Activated CD8-positive, alpha-beta T cell treated with anti-CD3 and anti-CD28 coated beads for 36 hours (primary cell): ENCODE results near the gene KEL. TPM values are rescaled to one million over a fixed set of nuclear protein-coding genes. Genes with fewer than 3 reads are reported as not detected.

Experiments
- ATAC-seq: fragments of 200-7000 bp; cut with Tn5 transposase; one replicate; pipeline ENCODE4 v1.10.0; 2021; ENCODE audit warnings: mild to moderate bottlenecking, moderate library complexity
- CTCF ChIA-PET: fragments of 350-600 bp; sonication (Branson Sonifier 250); formaldehyde crosslinking; loops from one replicate; lab custom pipeline; 2021; ENCODE audit warnings: antibody characterized with exemption; lab: Charles Lee
- POLR2A ChIA-PET: fragments of 350-600 bp; sonication (Branson Sonifier 250); formaldehyde crosslinking; loops from one replicate; lab custom pipeline; 2021; ENCODE audit warnings: antibody characterized with exemption; lab: Charles Lee
- DNase-seq: peaks from one replicate; pipeline ENCODE4 v3.0.0-alpha.2; 2020
- H3K27ac Mint-ChIP-seq: one replicate; pipeline ENCODE4 v1.8.0; 2021; ENCODE audit warnings: mild to moderate bottlenecking, mixed read lengths
- H3K27me3 Mint-ChIP-seq: one replicate; pipeline ENCODE4 v1.8.0; 2021; ENCODE audit warnings: mixed read lengths
- H3K36me3 Mint-ChIP-seq: one replicate; pipeline ENCODE4 v1.8.0; 2021; ENCODE audit warnings: low read depth, mixed read lengths
- H3K4me1 Mint-ChIP-seq: one replicate; pipeline ENCODE4 v1.8.0; 2021; ENCODE audit warnings: low read depth, mixed read lengths
- H3K4me3 Mint-ChIP-seq: one replicate; pipeline ENCODE4 v1.8.0; 2021; ENCODE audit warnings: mild to moderate bottlenecking, moderate library complexity, mixed read lengths
- H3K9me3 Mint-ChIP-seq: one replicate; pipeline ENCODE4 v1.8.0; 2021; ENCODE audit warnings: mixed read lengths
- CTCF ChIP-seq: fragments of 200-600 bp; IDR thresholded peaks from one replicate; pipeline ENCODE4 v1.8.0; 2022; ENCODE audit warnings: antibody characterized with exemption, mild to moderate bottlenecking
- intact Hi-C: fragments of 100-400 bp; cut with micrococcal nuclease; formaldehyde crosslinking; loops from one replicate; pipeline ENCODE4 v1.10.0; 2022
- total RNA-seq, 2 experiments: library from RNA; stranded (reverse); gene quantifications; one replicate each; pipeline ENCODE4 v1.2.3, GENCODE V29; 2021

The KEL gene
- total RNA-seq, 2 experiments from 2014 or later: 0.45 to 0.49 TPM

GRCh38 chr7:142904128-142904527, 58.0 kb downstream of the KEL start:
- DNase-seq (no peak), ATAC-seq (no peak)
- H3K9me3 Mint-ChIP-seq: no peaks in the 10 kb centered on the region
- ChIA-PET CTCF (interaction anchor here (0.7 to 1.1 kb wide), 4 partner anchors 23 to 311 kb away, joined by 3 read pairs; no protein-coding TSS in a partner anchor), POLR2A (no interaction called here)
- no peak overlapping the region for H3K4me3 Mint-ChIP-seq
- intact Hi-C loops: no loop called here
- H3K27ac Mint-ChIP-seq: no peak overlapping the region
- H3K4me1 Mint-ChIP-seq: no peaks in the 10 kb centered on the region
- TF ChIP-seq CTCF: no peak
- peaks cover 7% of the 10 kb centered on the region for H3K27me3 Mint-ChIP-seq
- no peaks in the 10 kb centered on the region for H3K36me3 Mint-ChIP-seq

GRCh38 chr7:142901426-142902259, 60.5 kb downstream of the KEL start:
- H3K27ac Mint-ChIP-seq: no peak overlapping the region
- ChIA-PET CTCF (interaction anchor here (1.4 to 1.5 kb wide), 2 partner anchors 21 to 28 kb away, joined by 3 to 8 read pairs; no protein-coding TSS in a partner anchor), POLR2A (interaction anchor here (0.6 kb wide), 1 partner anchor 367 kb away, joined by 3 read pairs; no protein-coding TSS in a partner anchor)
- intact Hi-C loops: no loop called here
- no peak for TF ChIP-seq CTCF
- H3K4me1 Mint-ChIP-seq: no peaks in the 10 kb centered on the region
- DNase-seq (no peak), ATAC-seq (no peak)
- no peaks in the 10 kb centered on the region for H3K27me3 Mint-ChIP-seq
- H3K4me3 Mint-ChIP-seq: no peak overlapping the region
- no peaks in the 10 kb centered on the region for H3K36me3 Mint-ChIP-seq
- no peaks in the 10 kb centered on the region for H3K9me3 Mint-ChIP-seq

DNA sequence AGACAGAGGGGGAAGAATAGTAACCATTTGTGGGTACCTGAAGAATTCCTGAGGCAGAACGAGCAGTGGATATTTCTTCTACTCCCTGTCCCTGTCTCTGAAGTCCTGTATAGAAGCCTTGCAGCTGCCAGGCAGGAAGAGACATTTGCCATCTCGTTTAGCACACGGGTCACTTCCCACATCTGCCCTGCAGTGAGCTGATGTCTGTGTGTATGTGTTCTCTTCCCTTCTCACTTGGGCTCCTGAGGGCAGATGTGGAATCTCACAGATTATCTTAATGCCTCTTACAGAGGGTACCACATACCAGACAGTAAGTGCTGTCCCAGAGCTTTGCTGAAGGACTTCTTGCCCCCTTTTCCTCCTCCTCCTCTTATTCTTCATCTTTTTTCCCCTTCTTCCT, 62.5 kb downstream of the KEL start:
- Mint-ChIP-seq H3K4me3 (no peak overlapping the region), H3K4me1 (no peaks in the 10 kb centered on the region), H3K27me3 (peaks cover 1% of the 10 kb centered on the region), H3K9me3 (no peaks in the 10 kb centered on the region), H3K27ac (no peak overlapping the region), H3K36me3 (no peaks in the 10 kb centered on the region)
- no peak for DNase-seq
- CTCF ChIA-PET: interaction anchor here (0.7 to 2.1 kb wide), 4 partner anchors 19 to 316 kb away, joined by 3 to 6 read pairs (median 4); no protein-coding TSS in a partner anchor
- ATAC-seq: no peak
- no peak for TF ChIP-seq CTCF
- intact Hi-C loops: no loop called here
- POLR2A ChIA-PET: no interaction called here

DNA sequence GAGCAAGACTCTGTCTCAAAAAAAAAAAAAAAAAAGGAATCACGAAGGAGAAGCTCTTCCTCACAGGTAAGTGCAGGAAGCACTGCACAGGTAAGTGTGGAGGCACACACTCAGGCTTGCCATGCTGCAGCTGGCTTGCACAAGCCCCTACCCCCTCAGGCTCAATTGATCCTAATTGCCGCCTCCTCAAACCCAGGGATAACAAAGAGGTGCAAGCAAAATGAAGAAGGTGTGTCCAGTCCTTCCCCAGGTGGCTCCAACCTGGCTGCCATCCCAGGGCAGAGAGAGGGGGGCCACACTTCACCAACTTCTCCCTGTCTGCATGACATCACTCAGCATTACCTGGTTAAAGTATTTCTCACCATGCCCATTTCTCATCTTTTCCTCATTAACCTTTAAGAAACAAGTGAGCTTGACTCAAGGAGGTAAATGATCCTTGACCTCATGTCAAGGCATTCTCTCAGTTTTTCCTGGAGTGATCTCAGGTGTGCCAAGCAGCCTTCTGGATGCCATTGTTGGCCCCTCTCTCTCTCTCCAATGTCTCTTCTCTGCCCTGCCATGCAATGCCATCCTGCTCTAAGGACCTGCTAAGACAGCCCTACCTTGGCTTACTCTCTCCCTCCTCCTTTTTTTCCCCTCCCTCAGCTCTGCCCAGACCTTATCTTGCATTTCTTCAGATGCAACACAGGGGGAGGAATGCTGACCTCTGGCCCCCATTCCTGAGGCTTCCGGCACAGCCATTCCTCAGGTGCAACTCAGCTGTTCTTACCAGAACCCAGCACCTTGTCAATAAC, 63.6 kb downstream of the KEL start:
- no peak overlapping the region for H3K27ac Mint-ChIP-seq
- H3K4me1 Mint-ChIP-seq: no peaks in the 10 kb centered on the region
- TF ChIP-seq CTCF: no peak
- ATAC-seq (no peak), DNase-seq (no peak)
- ChIA-PET CTCF (interaction anchor here (0.9 to 1.7 kb wide), 2 partner anchors 18 to 317 kb away, joined by 3 to 6 read pairs; no protein-coding TSS in a partner anchor), POLR2A (no interaction called here)
- no peaks in the 10 kb centered on the region for H3K9me3 Mint-ChIP-seq
- intact Hi-C loops: no loop called here
- peaks cover 1% of the 10 kb centered on the region for H3K27me3 Mint-ChIP-seq
- no peak overlapping the region for H3K4me3 Mint-ChIP-seq
- H3K36me3 Mint-ChIP-seq: no peaks in the 10 kb centered on the region
